Measurements from ENCODE around the gene TMX1.
A peak's percentile ranks its signal among the peaks of the same experiment; 100 is the strongest.
"Not testable (repeated sequence)": the region's sequence is repeated elsewhere in the genome, so short reads cannot be mapped to it uniquely, and the experiment has no call there.

Gene TMX1

GRCh38 chr14:51239813-51240803 lies at the start of gene TMX1:
Gene TMX1, plus strand, starts transcription at chr14:51240247. Its CDS starts 46 bp downstream, at chr14:51240293.
- DNase-seq = peak; percentile 93

GRCh38 chr14:51201890-51202289 lies 38.2 kb upstream of the TMX1 start:
- DNase-seq = no peak

GRCh38 chr14:51202914-51203665 lies 37.0 kb upstream of the TMX1 start:
- DNase-seq = no peak

- DNase-seq = no peak
These were observed 36.2 kb upstream of the TMX1 start for GRCh38 chr14:51203881-51204280.

GRCh38 chr14:51205486-51205885 lies 34.6 kb upstream of the TMX1 start:
- no peak for DNase-seq

GRCh38 chr14:51206462-51206861 lies 33.6 kb upstream of the TMX1 start:
- no peak for DNase-seq

- DNase-seq = no peak
These were observed 32.4 kb upstream of the TMX1 start for GRCh38 chr14:51207621-51208020.

- no peak for DNase-seq
These were observed 31.1 kb upstream of the TMX1 start for GRCh38 chr14:51208982-51209381.

- no peak for DNase-seq
These were observed 30.6 kb upstream of the TMX1 start for GRCh38 chr14:51209457-51209856.

- DNase-seq = no peak
These were observed 29.5 kb upstream of the TMX1 start for GRCh38 chr14:51210594-51210993.

- DNase-seq = no peak
These were observed 28.9 kb upstream of the TMX1 start for GRCh38 chr14:51211149-51211548.

- DNase-seq = no peak
These were observed 23.4 kb upstream of the TMX1 start for GRCh38 chr14:51216602-51217001.

GRCh38 chr14:51219473-51220448 lies 20.3 kb upstream of the TMX1 start:
- no peak for DNase-seq

GRCh38 chr14:51223463-51223862 lies 16.6 kb upstream of the TMX1 start:
- not testable (repeated sequence) for DNase-seq

GRCh38 chr14:51224551-51224950 lies 15.5 kb upstream of the TMX1 start:
- no peak for DNase-seq

- no peak for DNase-seq
These were observed 14.3 kb upstream of the TMX1 start for GRCh38 chr14:51225751-51226150.

GRCh38 chr14:51228391-51228790 lies 11.7 kb upstream of the TMX1 start:
- no peak for DNase-seq

- DNase-seq = no peak
These were observed 11.2 kb upstream of the TMX1 start for GRCh38 chr14:51228890-51229289.

GRCh38 chr14:51236314-51236713 lies 3.7 kb upstream of the TMX1 start:
- peak; percentile 22 for DNase-seq

GRCh38 chr14:51240804-51241380 lies 845 bp downstream of the TMX1 start:
- DNase-seq = no peak

GRCh38 chr14:51242545-51243490 lies 2.8 kb downstream of the TMX1 start:
- no peak for DNase-seq
